Adrenal gland (tissue), 12 donors: ENCODE data around the gene CHD9NB. TPM values are rescaled to one million over a fixed set of nuclear protein-coding genes. Genes with fewer than 3 reads are reported as not detected.
"Not testable (repeated sequence)": the region's sequence is repeated elsewhere in the genome, so short reads cannot be mapped to it uniquely, and the experiment has no call there.

ENCODE experiments used
- DNase-seq, 7 donors: peaks; one replicate each; pipeline ENCODE4 v3.0.0-alpha.2; 2019 to 2020
- H3K27ac ChIP-seq, 5 donors: fragments of 200-600 bp; sonication (generic) in 4 of 5; 1 replicate in 3 of 5; 2 replicates in 2 of 5; pipeline versions ENCODE4 v1.5.1 to v1.8.0; 2016 to 2020; ENCODE audit warnings: mild to moderate bottlenecking in 1 of 5
- H3K27me3 ChIP-seq: fragments of 200-600 bp; 2 replicates; pipeline ENCODE4 v1.8.0; 2021
- H3K36me3 ChIP-seq, 2 donors: fragments of 200-600 bp; replicated peaks in 1 of 2; 1 replicate in 1 of 2; 2 replicates in 1 of 2; pipeline versions ENCODE4 v1.5.1 to v1.8.0; 2018 to 2022
- H3K4me1 ChIP-seq, 2 donors: fragments of 200-600 bp; replicated peaks in 1 of 2; 1 replicate in 1 of 2; 2 replicates in 1 of 2; pipeline versions ENCODE4 v1.5.1 to v1.8.0; 2018 to 2021
- H3K4me3 ChIP-seq, 4 donors: fragments of 200-600 bp; sonication (generic) in 3 of 4; one replicate each; pipeline ENCODE4 v1.5.1; 2016 to 2018
- H3K9me3 ChIP-seq, 3 donors: fragments of 200-600 bp; sonication (generic) in 1 of 3; replicated peaks in 1 of 3; 1 replicate in 2 of 3; 2 replicates in 1 of 3; pipeline versions ENCODE4 v1.5.1 to v1.8.0; 2016 to 2021
- POLR2A ChIP-seq, 2 donors: fragments of 450-650 bp; IDR thresholded peaks; one replicate each; pipeline ENCODE4 v1.6.1; 2017; ENCODE audit warnings: antibody characterized with exemption in 2 of 2, mild to moderate bottlenecking in 2 of 2, moderate library complexity in 1 of 2
- WGBS, 4 donors: extraction: QIAGEN DNeasy Blood & Tissue Kit in 2 of 4; methylation state at CpG; one replicate each; pipeline versions ENCODE4 v1.1.5 to v1.1.7; 2013 to 2017; 5-methylcytosine and 5-hydroxymethylcytosine counted together
- intact Hi-C, 2 donors: fragments of 100-400 bp; cut with DNase I; formaldehyde crosslinking; loops; one replicate each; pipeline versions ENCODE4 v1.14.1 to v1.15.0; 2022 to 2023
- polyA plus RNA-seq, 3 donors: library from polyadenylated mRNA; stranded (reverse); fragments of 200-250 nt in 2 of 3; fragments of 350-450 nt in 1 of 3; fragmentation: Illumina TruSeq in 1 of 3; extraction: RNeasy Lipid Tissue Mini Kit (QIAGEN cat#74804) in 1 of 3; gene quantifications; one replicate each; pipeline ENCODE4 v1.2.3, GENCODE V29; 2013 to 2014
- total RNA-seq, 9 donors: library from RNA; depleted of rRNA in 4 of 9; stranded (reverse); fragments of >200 nt in 4 of 9; fragments of 120-200 nt in 1 of 9; fragmentation: NEBNext Ultra II Directional in 1 of 9; extraction: Animal tissue kit (Norgen Biotek cat#: 25700) in 1 of 9; gene quantifications; one replicate each; pipeline versions ENCODE4 v1.1.0 to v1.2.4, GENCODE V29; 2013 to 2023
- TF ChIP-seq, protein P1 (sequence below), 6 experiments: fragments of 450-650 bp in 4 of 6; fragments of 200-600 bp in 2 of 6; sonication (generic) in 1 of 6; IDR thresholded peaks; 1 replicate in 5 of 6; 2 replicates in 1 of 6; pipeline versions ENCODE4 v1.5.1 to v1.8.0; 2016 to 2021; ENCODE audit warnings: antibody characterized with exemption in 6 of 6, mild to moderate bottlenecking in 2 of 6, moderate library complexity in 1 of 6
- donor health status: healthy with polysubstance abuse.
- donor health status: Bipolar disorder and iron deficiency.
- donor health status: DM: yes; HTN: yes; CAD: no.
- donor health status: DM: no; HTN: no; CAD: no.
- donor health status: DM: no; HTN: no; CAD: no.
- donor health status: DM: yes; HTN: yes; CAD: no.

The CHD9NB gene
- total and polyA plus RNA-seq, 12 donors: 0.11 to 1.3 (median 0.55) TPM

DNA sequence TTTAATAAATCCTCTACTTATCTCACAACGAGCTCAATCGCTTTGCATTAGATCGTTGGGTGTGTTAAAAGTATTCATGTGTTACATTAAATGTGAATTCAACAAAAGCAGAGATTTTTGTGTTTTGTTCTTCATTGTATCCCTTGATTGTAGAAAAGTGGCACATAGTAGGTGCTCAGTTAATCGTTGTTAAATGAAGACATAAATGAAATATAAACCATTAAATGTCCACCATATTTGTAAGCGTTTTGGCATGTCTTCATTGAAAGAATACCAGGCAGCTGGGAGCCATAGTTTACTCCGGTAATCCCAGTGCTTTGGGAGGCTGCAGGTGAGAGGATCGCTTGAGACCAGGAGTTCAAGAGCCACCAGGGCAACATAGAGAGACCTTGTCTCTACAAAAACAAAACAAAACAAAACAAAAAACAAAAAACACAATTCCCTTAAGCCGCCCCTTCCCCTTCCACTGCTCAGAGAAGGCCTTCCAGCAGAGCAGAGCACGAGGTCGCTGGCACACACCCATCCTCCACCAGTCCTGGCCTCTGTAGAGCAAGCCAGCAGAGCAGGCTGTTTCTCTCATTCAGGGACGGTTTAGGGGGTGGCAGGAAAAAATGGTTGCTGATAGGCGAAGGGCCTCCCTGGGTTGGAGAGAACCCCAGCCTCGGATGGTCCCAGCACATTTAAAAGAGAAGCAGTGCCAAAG, 1.4 kb upstream of the CHD9NB start:
- Histone ChIP-seq H3K9me3 (no peaks in the 10 kb centered on the region), H3K27ac (peak overlapping the region in 3 of 5 donors; percentile 91 to 96 (median 93)), H3K4me1 (peaks cover 26 to 44% of the 10 kb centered on the region in 2 donors), H3K27me3 (no peaks in the 10 kb centered on the region), H3K36me3 (no peaks in the 10 kb centered on the region), H3K4me3 (peak overlapping the region in 2 of 4 donors; percentile 25 to 87)
- intact Hi-C loops: loop anchor here (2.0 to 10.0 kb wide), 3 partner anchors 71 to 151 kb away; no protein-coding TSS in a partner anchor
- WGBS, 4 donors: 46 to 53% (median 49%) methylated on average over 13 of the region's 13 CpGs
- TF ChIP-seq, protein P1, sequence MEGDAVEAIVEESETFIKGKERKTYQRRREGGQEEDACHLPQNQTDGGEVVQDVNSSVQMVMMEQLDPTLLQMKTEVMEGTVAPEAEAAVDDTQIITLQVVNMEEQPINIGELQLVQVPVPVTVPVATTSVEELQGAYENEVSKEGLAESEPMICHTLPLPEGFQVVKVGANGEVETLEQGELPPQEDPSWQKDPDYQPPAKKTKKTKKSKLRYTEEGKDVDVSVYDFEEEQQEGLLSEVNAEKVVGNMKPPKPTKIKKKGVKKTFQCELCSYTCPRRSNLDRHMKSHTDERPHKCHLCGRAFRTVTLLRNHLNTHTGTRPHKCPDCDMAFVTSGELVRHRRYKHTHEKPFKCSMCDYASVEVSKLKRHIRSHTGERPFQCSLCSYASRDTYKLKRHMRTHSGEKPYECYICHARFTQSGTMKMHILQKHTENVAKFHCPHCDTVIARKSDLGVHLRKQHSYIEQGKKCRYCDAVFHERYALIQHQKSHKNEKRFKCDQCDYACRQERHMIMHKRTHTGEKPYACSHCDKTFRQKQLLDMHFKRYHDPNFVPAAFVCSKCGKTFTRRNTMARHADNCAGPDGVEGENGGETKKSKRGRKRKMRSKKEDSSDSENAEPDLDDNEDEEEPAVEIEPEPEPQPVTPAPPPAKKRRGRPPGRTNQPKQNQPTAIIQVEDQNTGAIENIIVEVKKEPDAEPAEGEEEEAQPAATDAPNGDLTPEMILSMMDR (IDR thresholded peaks at IDR 0.05): no peak
- TF ChIP-seq POLR2A (IDR thresholded peaks at IDR 0.05): no peak
- peak; percentile 44 to 66 (median 58) for DNase-seq

DNA sequence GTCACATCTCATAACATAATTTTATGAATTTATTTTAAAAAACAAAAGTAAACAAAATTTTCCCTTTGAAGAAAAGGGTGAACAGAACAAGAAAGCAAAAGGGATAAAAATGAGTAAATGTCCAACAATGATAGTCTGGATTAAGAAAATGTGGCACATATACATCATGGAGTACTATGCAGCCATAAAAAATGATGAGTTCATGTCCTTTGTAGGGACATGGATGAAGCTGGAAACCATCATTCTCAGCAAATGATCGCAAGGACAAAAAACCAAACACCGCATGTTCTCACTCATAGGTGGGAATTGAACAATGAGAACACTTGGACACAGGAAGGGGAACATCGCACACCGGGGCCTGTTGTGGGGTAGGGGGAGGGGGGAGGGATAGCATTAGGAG, 1.4 kb downstream of the CHD9NB start:
- peaks cover 7 to 15% of the 10 kb centered on the region in 2 donors for H3K4me1 ChIP-seq
- H3K27me3 ChIP-seq, H3K36me3 ChIP-seq, H3K27ac ChIP-seq, H3K9me3 ChIP-seq, H3K4me3 ChIP-seq, DNase-seq: not testable (repeated sequence)
- intact Hi-C loops: loop anchor here (10.0 kb wide), 2 partner anchors 74 to 154 kb away; no protein-coding TSS in a partner anchor
- 87 to 97% (median 90%) methylated on average over 3 to 4 of the region's 4 CpGs for WGBS, 4 donors

DNA sequence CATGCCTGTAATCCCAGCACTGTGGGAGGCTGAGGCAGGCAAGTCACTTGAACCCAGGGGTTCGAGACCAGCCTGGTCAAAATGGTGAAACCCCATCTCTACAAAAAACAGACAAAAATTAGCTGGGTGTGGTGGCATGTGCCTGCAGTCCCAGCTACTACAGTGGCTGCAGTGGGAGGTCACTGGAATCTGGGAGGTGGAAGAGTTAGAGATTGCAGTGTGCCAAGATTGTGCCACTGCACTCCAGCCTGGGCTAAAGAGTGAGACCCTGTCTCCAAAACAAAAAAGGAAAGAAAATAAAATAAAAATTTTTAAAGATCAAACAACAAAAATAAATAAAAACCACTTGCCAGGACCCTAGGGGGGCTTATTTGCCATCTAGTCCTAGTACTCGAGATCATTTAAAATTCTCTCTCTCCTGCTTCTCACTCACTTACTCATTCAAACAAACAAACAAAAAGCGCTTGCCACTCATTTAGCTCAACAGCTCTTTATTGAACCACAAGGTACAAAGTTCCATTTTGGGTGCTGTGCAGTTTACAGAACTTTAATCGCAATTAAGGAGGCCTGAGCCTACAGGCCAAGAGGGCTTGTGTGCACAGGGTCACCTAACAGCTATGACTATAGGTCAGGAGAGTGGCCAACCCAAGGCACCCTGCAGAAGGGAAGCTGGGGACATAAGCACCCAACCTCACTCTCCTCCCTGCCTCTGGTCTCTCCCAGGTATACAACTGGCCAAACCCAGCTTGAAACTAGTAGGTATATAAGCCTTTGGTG, 4.4 kb downstream of the CHD9NB start:
- no peaks in the 10 kb centered on the region for H3K27me3 ChIP-seq
- TF ChIP-seq, protein P1 (IDR thresholded peaks at IDR 0.05): no peak
- no peak for TF ChIP-seq POLR2A (IDR thresholded peaks at IDR 0.05)

DNA sequence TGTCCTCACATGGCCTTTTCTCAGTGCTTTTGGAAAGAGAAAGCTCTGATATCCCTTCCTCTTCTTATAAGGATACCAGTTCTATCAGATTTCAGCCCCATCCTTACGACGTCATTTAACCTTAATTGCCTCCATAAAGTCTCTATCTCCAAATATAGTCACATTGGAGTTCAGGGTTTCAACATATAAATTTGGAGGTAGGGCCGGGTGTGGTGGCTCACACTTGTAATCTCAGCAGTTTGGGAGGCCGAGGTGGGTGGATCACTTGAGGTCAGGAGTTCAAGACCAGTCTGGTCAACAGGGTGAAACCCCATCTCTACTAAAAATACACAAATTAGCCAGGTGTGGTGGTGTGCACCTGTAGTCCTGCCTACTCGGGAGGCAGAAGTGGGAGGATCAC, 5.2 kb downstream of the CHD9NB start:
- WGBS, 4 donors: 91 to 93% (median 92%) methylated on average over 5 of the region's 5 CpGs
- DNase-seq, H3K36me3 ChIP-seq, H3K27me3 ChIP-seq, H3K9me3 ChIP-seq, intact Hi-C loops, H3K4me1 ChIP-seq, H3K4me3 ChIP-seq, H3K27ac ChIP-seq: not testable (repeated sequence)

More for the DNA sequence above, 4.4 kb downstream of the CHD9NB start:
- intact Hi-C loops: no loop called here
- Histone ChIP-seq H3K9me3 (no peaks in the 10 kb centered on the region), H3K27ac (no peak overlapping the region), H3K36me3 (no peaks in the 10 kb centered on the region), H3K4me1 (no peaks in the 10 kb centered on the region), H3K4me3 (no peak overlapping the region)
- 90 to 98% (median 95%) methylated on average over 4 of the region's 4 CpGs for WGBS, 4 donors
- DNase-seq: no peak
